Uterus (tissue), 4 donors: Measurements from ENCODE around the gene DPH6. TPM values are rescaled to one million over a fixed set of nuclear protein-coding genes. Genes with fewer than 3 reads are reported as not detected.
A peak's percentile ranks its signal among the peaks of the same experiment; 100 is the strongest.

Source experiments
- DNase-seq, 2 donors: peaks; one replicate each; pipeline ENCODE4 v3.0.0-alpha.2; 2019 to 2020
- H3K27ac ChIP-seq, 2 donors: fragments of 200-600 bp; sonication (generic); 1 replicate in 1 of 2; 2 replicates in 1 of 2; pipeline ENCODE4 v1.5.1; 2016 to 2018
- H3K27me3 ChIP-seq, 2 donors: fragments of 200-600 bp; sonication (generic); one replicate each; pipeline ENCODE4 v1.5.1; 2018 to 2019; ENCODE audit warnings: control low read depth in 1 of 2
- H3K36me3 ChIP-seq, 2 donors: fragments of 200-600 bp; sonication (generic); one replicate each; pipeline ENCODE4 v1.5.1; 2019; ENCODE audit warnings: control low read depth in 1 of 2
- H3K4me1 ChIP-seq, 2 donors: fragments of 200-600 bp; sonication (generic); one replicate each; pipeline ENCODE4 v1.5.1; 2018 to 2019; ENCODE audit warnings: control low read depth in 1 of 2
- H3K4me3 ChIP-seq, 2 donors: fragments of 200-600 bp; sonication (generic); 1 replicate in 1 of 2; 2 replicates in 1 of 2; pipeline ENCODE4 v1.5.1; 2018 to 2019; ENCODE audit warnings: mild to moderate bottlenecking in 1 of 2
- H3K9me3 ChIP-seq, 2 donors: fragments of 200-600 bp; sonication (generic); one replicate each; pipeline ENCODE4 v1.5.1; 2019; ENCODE audit warnings: control low read depth in 1 of 2
- POLR2A ChIP-seq, 2 donors: fragments of 450-650 bp; IDR thresholded peaks; one replicate each; pipeline ENCODE4 v1.6.1; 2016; ENCODE audit warnings: antibody characterized with exemption in 2 of 2, mild to moderate bottlenecking in 1 of 2, moderate library complexity in 1 of 2
- intact Hi-C: fragments of 100-400 bp; cut with DNase I; formaldehyde crosslinking; loops from one replicate; pipeline ENCODE4 v1.15.1; 2023; ENCODE audit warnings: low total_unique reads
- total RNA-seq, 4 donors: library from RNA; depleted of rRNA in 3 of 4; stranded (reverse); fragments of >200 nt in 3 of 4; gene quantifications; one replicate each; pipeline versions ENCODE4 v1.1.0 to v1.2.4, GENCODE V29; 2014 to 2023
- TF ChIP-seq, protein P1 (sequence below), 4 experiments: fragments of 200-600 bp in 2 of 4; fragments of 450-650 bp in 2 of 4; sonication (generic) in 2 of 4; IDR thresholded peaks; one replicate each; pipeline ENCODE4 v1.5.1; 2016 to 2019; ENCODE audit warnings: antibody characterized with exemption in 4 of 4, mild to moderate bottlenecking in 2 of 4, moderate library complexity in 1 of 4
- donor health status: DM: yes; HTN: yes; CAD: no.

Gene DPH6
- total RNA-seq, 4 donors from 2014 or later = 19.0 to 169 (median 36.2) TPM

DNA sequence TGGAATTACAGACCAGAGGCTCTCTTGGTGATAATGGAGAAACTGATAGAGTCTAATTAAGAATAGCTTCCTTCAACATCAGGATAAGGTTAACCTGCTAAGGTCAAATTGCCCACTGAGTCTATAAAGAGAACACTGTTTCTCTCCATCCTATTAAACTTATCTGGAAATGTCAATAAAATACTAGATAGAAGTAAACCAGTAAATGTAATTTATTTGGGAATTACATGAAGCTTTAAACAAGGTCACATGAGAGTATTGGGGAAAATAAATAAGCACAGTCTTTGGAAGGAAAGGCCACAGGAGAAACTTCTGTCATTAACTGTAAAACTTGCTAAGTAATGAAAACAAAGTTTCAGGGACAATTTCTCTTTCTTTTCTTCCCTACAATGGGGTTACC is 118.5 kb downstream of the DPH6 start:
- Histone ChIP-seq H3K36me3 (no peaks in the 10 kb centered on the region), H3K9me3 (no peaks in the 10 kb centered on the region), H3K27ac (no peak overlapping the region), H3K4me3 (no peak overlapping the region), H3K4me1 (no peaks in the 10 kb centered on the region), H3K27me3 (no peaks in the 10 kb centered on the region)
- TF ChIP-seq, protein P1, sequence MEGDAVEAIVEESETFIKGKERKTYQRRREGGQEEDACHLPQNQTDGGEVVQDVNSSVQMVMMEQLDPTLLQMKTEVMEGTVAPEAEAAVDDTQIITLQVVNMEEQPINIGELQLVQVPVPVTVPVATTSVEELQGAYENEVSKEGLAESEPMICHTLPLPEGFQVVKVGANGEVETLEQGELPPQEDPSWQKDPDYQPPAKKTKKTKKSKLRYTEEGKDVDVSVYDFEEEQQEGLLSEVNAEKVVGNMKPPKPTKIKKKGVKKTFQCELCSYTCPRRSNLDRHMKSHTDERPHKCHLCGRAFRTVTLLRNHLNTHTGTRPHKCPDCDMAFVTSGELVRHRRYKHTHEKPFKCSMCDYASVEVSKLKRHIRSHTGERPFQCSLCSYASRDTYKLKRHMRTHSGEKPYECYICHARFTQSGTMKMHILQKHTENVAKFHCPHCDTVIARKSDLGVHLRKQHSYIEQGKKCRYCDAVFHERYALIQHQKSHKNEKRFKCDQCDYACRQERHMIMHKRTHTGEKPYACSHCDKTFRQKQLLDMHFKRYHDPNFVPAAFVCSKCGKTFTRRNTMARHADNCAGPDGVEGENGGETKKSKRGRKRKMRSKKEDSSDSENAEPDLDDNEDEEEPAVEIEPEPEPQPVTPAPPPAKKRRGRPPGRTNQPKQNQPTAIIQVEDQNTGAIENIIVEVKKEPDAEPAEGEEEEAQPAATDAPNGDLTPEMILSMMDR (IDR thresholded peaks at IDR 0.05) = no peak
- TF ChIP-seq POLR2A (IDR thresholded peaks at IDR 0.05) = no peak
- DNase-seq = no peak
- intact Hi-C loops = no loop called here

DNA sequence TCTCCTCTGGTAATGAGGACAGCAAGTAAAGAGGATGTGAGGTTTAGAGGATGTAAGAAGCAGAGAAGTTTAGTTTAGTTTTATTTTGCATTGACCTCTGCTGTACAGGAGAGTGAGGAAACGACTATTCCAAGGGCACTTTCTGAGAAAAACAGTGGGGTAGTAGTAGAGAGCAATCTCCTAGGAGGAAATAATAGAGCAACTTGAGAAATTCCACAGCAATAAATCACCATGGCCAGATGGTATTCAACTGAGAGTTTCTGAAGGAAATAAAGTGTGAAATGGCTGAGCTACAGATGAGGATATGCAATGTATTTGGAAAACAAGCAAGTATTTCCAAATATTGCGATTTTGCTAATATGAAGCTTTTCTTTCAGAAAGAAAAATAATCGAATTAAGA is 118.9 kb downstream of the DPH6 start:
- peak overlapping the region in 1 of 2 donors; percentile 13 for H3K27ac ChIP-seq
- no peak overlapping the region for H3K4me3 ChIP-seq
- no peaks in the 10 kb centered on the region for H3K36me3 ChIP-seq
- H3K9me3 ChIP-seq = no peaks in the 10 kb centered on the region
- no peaks in the 10 kb centered on the region for H3K4me1 ChIP-seq
- intact Hi-C loops = no loop called here
- no peaks in the 10 kb centered on the region for H3K27me3 ChIP-seq
- no peak for TF ChIP-seq POLR2A (IDR thresholded peaks at IDR 0.05)
- TF ChIP-seq, protein P1 (IDR thresholded peaks at IDR 0.05) = no peak
- no peak for DNase-seq

DNA sequence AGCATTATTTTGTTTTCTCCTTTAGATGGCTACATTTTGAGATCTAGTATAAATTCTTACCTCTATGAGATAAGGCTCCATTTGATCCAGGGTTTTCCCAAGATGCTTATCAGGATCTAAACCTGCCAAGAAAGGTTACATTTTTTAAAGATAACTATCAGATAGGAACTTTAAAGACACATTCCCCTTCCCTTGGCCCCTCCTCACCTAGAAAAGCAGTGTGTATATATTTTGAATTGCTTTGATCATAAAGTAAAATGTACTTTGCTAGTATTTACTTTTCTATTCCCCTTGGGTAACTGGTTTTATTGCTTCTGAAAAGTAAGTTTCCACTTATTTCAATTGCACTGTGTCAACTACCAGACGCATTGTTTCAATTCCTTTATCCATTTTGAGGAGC is 135.2 kb downstream of the DPH6 start:
- Histone ChIP-seq H3K36me3 (no peaks in the 10 kb centered on the region), H3K4me1 (no peaks in the 10 kb centered on the region), H3K4me3 (no peak overlapping the region), H3K27me3 (no peaks in the 10 kb centered on the region), H3K27ac (no peak overlapping the region), H3K9me3 (no peaks in the 10 kb centered on the region)
- TF ChIP-seq, protein P1 (IDR thresholded peaks at IDR 0.05) = no peak
- TF ChIP-seq POLR2A (IDR thresholded peaks at IDR 0.05) = no peak
- no peak for DNase-seq
- intact Hi-C loops = no loop called here

DNA sequence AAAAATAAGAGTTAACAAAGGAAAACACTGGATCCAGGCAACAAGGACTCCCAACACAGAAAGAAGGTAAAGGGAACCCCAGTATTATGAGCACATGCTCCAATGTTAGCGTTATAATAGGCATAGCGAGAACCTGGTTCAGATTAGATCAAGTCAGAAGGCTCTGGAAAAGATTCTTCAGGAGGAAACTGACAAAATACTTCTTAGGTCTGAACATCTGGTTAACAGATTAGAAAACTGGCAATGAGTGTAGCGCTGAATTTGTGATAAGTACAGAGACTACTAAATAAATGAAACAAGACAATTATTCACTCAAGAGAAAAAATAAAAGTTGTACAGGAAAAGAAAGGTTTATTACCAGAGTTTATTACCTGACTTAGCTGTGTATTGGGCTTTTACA is 146.1 kb downstream of the DPH6 start:
- no peak for TF ChIP-seq POLR2A (IDR thresholded peaks at IDR 0.05)
- TF ChIP-seq, protein P1 (IDR thresholded peaks at IDR 0.05) = no peak
- intact Hi-C loops = no loop called here

DNA sequence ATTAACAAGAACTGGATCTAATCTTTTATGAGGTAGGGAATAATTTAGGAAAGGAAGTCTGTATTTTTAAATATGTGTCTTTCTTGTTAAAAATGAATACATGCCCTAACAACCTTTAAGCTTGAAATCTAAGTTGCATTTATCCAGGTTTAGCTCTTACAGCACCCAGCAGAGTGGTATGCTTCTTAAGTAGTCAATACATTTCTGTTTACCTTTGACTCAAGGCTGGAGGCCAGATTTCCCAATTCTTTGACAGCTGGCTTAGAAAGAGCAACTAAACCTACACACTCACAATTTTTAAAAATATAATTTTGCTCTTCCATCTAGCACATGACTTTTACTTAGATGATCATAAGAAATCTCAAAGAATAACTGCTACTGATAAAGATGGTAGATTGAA is 148.9 kb downstream of the DPH6 start:
- intact Hi-C loops = no loop called here
- no peaks in the 10 kb centered on the region for H3K9me3 ChIP-seq
- no peaks in the 10 kb centered on the region for H3K27me3 ChIP-seq
- TF ChIP-seq, protein P1 (IDR thresholded peaks at IDR 0.05) = no peak
- TF ChIP-seq POLR2A (IDR thresholded peaks at IDR 0.05) = no peak
- H3K4me1 ChIP-seq = no peaks in the 10 kb centered on the region
- no peak overlapping the region for H3K27ac ChIP-seq
- no peak for DNase-seq
- no peak overlapping the region for H3K4me3 ChIP-seq
- no peaks in the 10 kb centered on the region for H3K36me3 ChIP-seq

More for the DNA sequence above, 146.1 kb downstream of the DPH6 start:
- H3K36me3 ChIP-seq = no peaks in the 10 kb centered on the region
- H3K4me1 ChIP-seq = no peaks in the 10 kb centered on the region
- peak overlapping the region; percentile 11 to 28 for H3K27ac ChIP-seq
- no peaks in the 10 kb centered on the region for H3K27me3 ChIP-seq
- H3K4me3 ChIP-seq = no peak overlapping the region
- no peak for DNase-seq
- no peaks in the 10 kb centered on the region for H3K9me3 ChIP-seq
